ENCODE measurements around the gene CDH23.

CDH23 gene

DNA sequence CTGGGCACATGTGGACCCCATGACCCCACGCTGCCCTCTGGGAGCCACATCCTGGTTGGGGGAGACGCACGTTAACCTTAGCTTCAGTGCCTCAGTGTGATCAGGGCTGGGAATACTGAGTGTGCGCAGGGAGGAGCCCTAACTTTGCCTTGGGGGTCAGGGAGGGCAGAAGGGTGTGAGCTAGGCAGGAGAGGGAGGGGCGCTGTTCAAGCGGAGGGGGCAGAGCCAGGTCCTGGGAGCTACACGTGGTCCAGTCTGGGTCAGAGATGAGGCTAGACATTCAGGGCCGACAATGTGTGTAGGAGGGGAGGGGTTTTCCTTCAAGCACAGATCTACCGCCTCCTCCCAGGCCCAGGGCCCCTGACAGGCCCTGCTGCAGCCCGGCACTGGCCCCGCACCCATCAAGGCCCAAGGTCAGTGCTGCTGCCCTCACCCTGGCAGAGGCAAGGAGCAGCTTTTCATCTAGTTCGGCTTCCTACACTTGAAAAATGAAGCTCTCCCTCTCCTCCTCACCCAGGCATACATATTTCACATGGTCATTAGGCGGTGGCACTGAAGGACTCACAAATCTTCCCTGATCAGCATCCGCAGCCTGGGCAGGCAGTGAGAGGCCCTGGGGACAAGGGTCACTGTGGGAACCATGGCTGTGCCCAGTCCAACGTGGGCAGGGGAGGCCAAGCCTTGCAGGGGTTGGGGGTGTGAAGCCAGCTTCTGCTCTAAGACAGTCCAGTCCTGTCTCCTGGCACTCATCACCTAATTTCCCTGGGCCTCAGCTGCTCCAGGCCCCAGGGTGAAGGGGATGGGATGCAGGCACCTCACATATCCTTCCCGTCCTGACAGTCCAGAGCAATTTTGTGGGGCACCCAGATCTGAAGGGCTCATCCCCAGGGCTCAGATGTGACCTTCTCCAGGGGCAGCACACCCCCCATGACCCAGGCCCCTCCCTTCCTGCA is 275.6 kb downstream of the CDH23 start:
- TF ChIP-seq POLR2AphosphoS5 (IDR thresholded peaks at IDR 0.05; ENCODE audit: low read depth, low read length) (no peak), SIN3A (IDR thresholded peaks at IDR 0.05; ENCODE audit: borderline replicate concordance, insufficient read depth, low read length) (no peak), FOXP2 (optimal IDR thresholded peaks at IDR 0.05; ENCODE audit: borderline replicate concordance, extremely low read depth, extremely low read length, insufficient read depth) (no peak), TAF1 (IDR thresholded peaks at IDR 0.05; ENCODE audit: borderline replicate concordance, insufficient read depth, low read length) (no peak)
- TF ChIP-seq, protein P1, sequence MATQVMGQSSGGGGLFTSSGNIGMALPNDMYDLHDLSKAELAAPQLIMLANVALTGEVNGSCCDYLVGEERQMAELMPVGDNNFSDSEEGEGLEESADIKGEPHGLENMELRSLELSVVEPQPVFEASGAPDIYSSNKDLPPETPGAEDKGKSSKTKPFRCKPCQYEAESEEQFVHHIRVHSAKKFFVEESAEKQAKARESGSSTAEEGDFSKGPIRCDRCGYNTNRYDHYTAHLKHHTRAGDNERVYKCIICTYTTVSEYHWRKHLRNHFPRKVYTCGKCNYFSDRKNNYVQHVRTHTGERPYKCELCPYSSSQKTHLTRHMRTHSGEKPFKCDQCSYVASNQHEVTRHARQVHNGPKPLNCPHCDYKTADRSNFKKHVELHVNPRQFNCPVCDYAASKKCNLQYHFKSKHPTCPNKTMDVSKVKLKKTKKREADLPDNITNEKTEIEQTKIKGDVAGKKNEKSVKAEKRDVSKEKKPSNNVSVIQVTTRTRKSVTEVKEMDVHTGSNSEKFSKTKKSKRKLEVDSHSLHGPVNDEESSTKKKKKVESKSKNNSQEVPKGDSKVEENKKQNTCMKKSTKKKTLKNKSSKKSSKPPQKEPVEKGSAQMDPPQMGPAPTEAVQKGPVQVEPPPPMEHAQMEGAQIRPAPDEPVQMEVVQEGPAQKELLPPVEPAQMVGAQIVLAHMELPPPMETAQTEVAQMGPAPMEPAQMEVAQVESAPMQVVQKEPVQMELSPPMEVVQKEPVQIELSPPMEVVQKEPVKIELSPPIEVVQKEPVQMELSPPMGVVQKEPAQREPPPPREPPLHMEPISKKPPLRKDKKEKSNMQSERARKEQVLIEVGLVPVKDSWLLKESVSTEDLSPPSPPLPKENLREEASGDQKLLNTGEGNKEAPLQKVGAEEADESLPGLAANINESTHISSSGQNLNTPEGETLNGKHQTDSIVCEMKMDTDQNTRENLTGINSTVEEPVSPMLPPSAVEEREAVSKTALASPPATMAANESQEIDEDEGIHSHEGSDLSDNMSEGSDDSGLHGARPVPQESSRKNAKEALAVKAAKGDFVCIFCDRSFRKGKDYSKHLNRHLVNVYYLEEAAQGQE (IDR thresholded peaks at IDR 0.05; ENCODE audit: insufficient read depth in 1 of 2, low read depth in 2 of 2, low read length in 2 of 2): no peak

DNA sequence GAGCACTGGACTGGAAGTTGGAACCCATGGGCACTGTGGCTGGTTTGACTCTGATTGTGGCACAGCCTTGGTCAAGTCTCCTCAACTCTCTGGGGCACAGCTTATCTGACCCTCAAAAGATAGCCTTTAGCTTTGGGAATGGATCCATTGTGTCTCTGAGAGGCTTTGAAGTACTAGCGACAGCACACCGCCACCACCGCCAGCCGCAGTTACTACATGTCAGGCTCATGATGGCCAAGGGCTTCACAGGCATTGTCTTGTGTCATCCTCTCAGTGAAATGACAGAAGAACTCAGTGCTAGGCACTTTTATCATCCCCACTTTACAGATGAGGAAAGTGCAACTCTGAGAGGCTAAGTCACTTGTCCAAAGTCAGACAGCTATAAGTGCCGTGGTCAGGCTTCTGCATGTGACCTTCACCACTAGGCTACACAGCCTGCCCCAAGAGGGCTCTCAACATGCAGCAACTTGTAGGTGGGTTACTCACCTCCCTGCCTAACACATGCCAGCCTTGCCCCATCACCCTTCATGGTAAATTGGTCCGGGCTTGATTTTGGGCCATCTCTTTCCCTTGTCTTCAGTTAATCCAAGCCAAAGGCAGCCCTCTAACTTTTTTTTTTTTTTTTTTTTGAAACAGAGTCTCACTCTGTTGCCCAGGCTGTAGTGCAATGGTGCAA is 278.7 kb downstream of the CDH23 start:
- TF ChIP-seq SIN3A (IDR thresholded peaks at IDR 0.05; ENCODE audit: borderline replicate concordance, insufficient read depth, low read length): no peak
- TF ChIP-seq FOXP2 (optimal IDR thresholded peaks at IDR 0.05; ENCODE audit: borderline replicate concordance, extremely low read depth, extremely low read length, insufficient read depth): no peak
- no peak for TF ChIP-seq POLR2AphosphoS5 (IDR thresholded peaks at IDR 0.05; ENCODE audit: low read depth, low read length)
- no peak for TF ChIP-seq TAF1 (IDR thresholded peaks at IDR 0.05; ENCODE audit: borderline replicate concordance, insufficient read depth, low read length)

DNA sequence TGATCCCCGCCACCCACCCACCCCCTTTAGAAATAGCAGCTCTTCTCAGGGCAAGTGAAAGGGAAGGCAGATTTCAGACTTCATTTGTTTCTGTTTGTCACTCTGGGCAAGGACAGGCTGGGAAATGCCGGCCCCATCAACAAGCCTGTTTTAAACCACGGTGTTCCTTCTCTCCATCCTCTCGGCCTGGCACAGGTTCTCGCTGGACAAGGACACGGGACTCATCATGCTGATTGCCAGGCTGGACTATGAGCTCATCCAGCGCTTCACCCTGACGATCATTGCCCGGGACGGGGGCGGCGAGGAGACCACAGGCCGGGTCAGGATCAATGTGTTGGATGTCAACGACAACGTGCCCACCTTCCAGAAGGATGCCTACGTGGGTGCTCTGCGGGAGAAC is 280.5 kb downstream of the CDH23 start:
- TF ChIP-seq, protein P1 (IDR thresholded peaks at IDR 0.05; ENCODE audit: insufficient read depth in 1 of 2, low read depth in 2 of 2, low read length in 2 of 2): no peak
- TF ChIP-seq POLR2AphosphoS5 (IDR thresholded peaks at IDR 0.05; ENCODE audit: low read depth, low read length) (no peak), SIN3A (IDR thresholded peaks at IDR 0.05; ENCODE audit: borderline replicate concordance, insufficient read depth, low read length) (no peak), TAF1 (IDR thresholded peaks at IDR 0.05; ENCODE audit: borderline replicate concordance, insufficient read depth, low read length) (no peak), FOXP2 (optimal IDR thresholded peaks at IDR 0.05; ENCODE audit: borderline replicate concordance, extremely low read depth, extremely low read length, insufficient read depth) (no peak)

DNA sequence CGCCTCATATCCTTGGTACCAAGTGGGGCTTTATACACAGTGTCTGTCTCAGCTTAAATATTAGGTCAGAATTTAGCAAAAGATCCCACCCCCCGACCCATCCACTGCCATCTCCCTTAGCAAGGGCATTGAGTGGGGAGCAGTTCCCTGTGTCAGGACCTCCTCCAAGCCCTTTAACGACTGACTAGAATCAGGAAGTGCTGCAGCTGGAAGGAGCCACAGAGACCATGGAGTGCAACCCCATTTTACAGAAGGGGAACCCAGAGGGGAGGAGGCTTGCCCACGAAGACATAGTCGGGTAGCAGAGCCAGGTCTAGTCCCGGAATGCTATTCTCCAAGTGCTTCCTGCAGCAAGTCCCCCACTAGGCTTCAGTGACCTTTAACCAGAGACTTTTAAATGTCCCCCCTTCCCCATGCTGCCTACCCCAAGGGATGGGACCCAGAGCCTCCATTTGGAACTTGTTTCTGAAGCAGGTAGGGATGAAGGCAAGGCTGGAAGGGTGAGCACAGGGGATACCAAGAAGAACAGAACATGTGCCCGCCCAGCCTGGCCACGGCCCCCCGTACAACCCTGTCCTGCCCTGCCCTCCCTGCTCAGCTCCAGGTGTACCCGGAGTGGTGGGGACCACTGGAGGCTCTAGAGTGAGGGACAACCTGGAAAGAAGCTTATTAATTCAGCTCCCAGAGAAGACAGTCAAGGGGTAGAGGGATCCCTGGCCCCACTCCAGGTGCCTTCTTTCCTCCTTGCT is 281.5 kb downstream of the CDH23 start:
- TF ChIP-seq, protein P1 (IDR thresholded peaks at IDR 0.05; ENCODE audit: insufficient read depth in 1 of 2, low read depth in 2 of 2, low read length in 2 of 2): no peak
- TF ChIP-seq POLR2AphosphoS5 (IDR thresholded peaks at IDR 0.05; ENCODE audit: low read depth, low read length) (no peak), TAF1 (IDR thresholded peaks at IDR 0.05; ENCODE audit: borderline replicate concordance, insufficient read depth, low read length) (no peak), SIN3A (IDR thresholded peaks at IDR 0.05; ENCODE audit: borderline replicate concordance, insufficient read depth, low read length) (no peak), FOXP2 (optimal IDR thresholded peaks at IDR 0.05; ENCODE audit: borderline replicate concordance, extremely low read depth, extremely low read length, insufficient read depth) (no peak)

DNA sequence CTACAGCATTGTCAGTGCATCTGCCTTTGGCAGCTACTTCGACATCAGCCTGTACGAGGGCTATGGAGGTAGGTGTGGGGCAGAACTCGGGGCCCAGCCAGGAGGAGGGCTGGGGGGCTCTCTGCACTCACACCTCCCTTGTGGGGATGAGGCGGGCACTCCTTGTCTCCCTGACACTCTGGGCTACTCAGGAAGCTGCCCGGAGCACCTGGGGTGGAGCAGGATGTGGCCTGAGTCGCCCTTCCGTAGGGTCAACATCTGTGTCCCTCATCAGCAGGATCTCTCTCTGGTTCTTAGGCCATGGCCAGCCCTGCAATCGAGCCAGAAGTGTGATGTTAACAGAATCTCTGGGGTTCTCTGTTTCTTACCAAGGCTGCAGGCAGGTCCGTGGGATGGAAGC is 282.7 kb downstream of the CDH23 start:
- no peak for TF ChIP-seq TAF1 (IDR thresholded peaks at IDR 0.05; ENCODE audit: borderline replicate concordance, insufficient read depth, low read length)
- TF ChIP-seq FOXP2 (optimal IDR thresholded peaks at IDR 0.05; ENCODE audit: borderline replicate concordance, extremely low read depth, extremely low read length, insufficient read depth): no peak
- TF ChIP-seq POLR2AphosphoS5 (IDR thresholded peaks at IDR 0.05; ENCODE audit: low read depth, low read length): no peak
- TF ChIP-seq SIN3A (IDR thresholded peaks at IDR 0.05; ENCODE audit: borderline replicate concordance, insufficient read depth, low read length): no peak
- TF ChIP-seq, protein P1 (IDR thresholded peaks at IDR 0.05; ENCODE audit: insufficient read depth in 1 of 2, low read depth in 2 of 2, low read length in 2 of 2): no peak
